PC-9 (cell line): ENCODE results near the gene MYH6. TPM values are rescaled to one million over a fixed set of nuclear protein-coding genes. Genes with fewer than 3 reads are reported as not detected.

Source experiments
- BruUV-seq: library from RNA; stranded (reverse); fragments of 400-500 nt; replicated peaks from 2 replicates; lab custom pipeline; 2021; lab: Mats Ljungman, UMichigan
- CTCF ChIA-PET: fragments of 300-600 bp; sonication (Branson Sonifier 250); formaldehyde crosslinking; loops from one replicate; lab custom pipeline; 2022; ENCODE audit warnings: antibody characterized with exemption; lab: Charles Lee
- POLR2A ChIA-PET: fragments of 300-600 bp; sonication (Branson Sonifier 250); formaldehyde crosslinking; loops from one replicate; lab custom pipeline; 2022; ENCODE audit warnings: antibody characterized with exemption; ENCODE audit not compliant: unreplicated experiment; lab: Charles Lee
- DNase-seq, 2 experiments: peaks; one replicate each; pipeline versions ENCODE4 v3.0.0 to v3.0.0-alpha.2; 2015 to 2022; ENCODE audit warnings: mixed read lengths in 1 of 2
- H2AFZ ChIP-seq: fragments of 200-600 bp; sonication (generic); 2 replicates; pipeline ENCODE4 v1.8.1; 2017; ENCODE audit warnings: antibody characterized with exemption
- H3F3A ChIP-seq: fragments of 200-600 bp; sonication (generic); 2 replicates; pipeline ENCODE4 v1.8.1; 2017; ENCODE audit warnings: antibody characterized with exemption, mild to moderate bottlenecking, low read depth; ENCODE audit not compliant: insufficient read depth
- H3K27ac ChIP-seq: fragments of 200-600 bp; sonication (generic); 2 replicates; pipeline ENCODE4 v1.6.1; 2016; ENCODE audit warnings: mixed run types
- H3K27me3 ChIP-seq: fragments of 200-600 bp; sonication (generic); 2 replicates; pipeline ENCODE4 v1.6.1; 2016; ENCODE audit warnings: low read depth, mixed run types; ENCODE audit not compliant: insufficient read depth
- H3K36me3 ChIP-seq: fragments of 200-600 bp; sonication (generic); 2 replicates; pipeline ENCODE4 v1.6.1; 2016; ENCODE audit warnings: low read depth, mixed run types
- H3K4me1 ChIP-seq: fragments of 200-600 bp; sonication (generic); replicated peaks from 2 replicates; pipeline ENCODE4 v1.6.1; 2016; ENCODE audit warnings: mixed run types; ENCODE audit not compliant: insufficient read depth
- H3K4me2 ChIP-seq: fragments of 200-600 bp; sonication (generic); 2 replicates; pipeline ENCODE4 v1.6.1; 2017; ENCODE audit warnings: mixed run types
- H3K4me3 ChIP-seq: fragments of 200-600 bp; sonication (generic); 2 replicates; pipeline ENCODE4 v1.6.1; 2016; ENCODE audit warnings: mixed run types
- H3K79me2 ChIP-seq: fragments of 200-600 bp; sonication (generic); 2 replicates; pipeline ENCODE4 v1.6.1; 2017; ENCODE audit warnings: low read depth, mixed run types
- H3K9me2 ChIP-seq: fragments of 200-600 bp; sonication (generic); 2 replicates; pipeline ENCODE4 v1.8.1; 2017; ENCODE audit warnings: mild to moderate bottlenecking; ENCODE audit not compliant: insufficient read depth
- H3K9me3 ChIP-seq: fragments of 200-600 bp; sonication (generic); 2 replicates; pipeline ENCODE4 v1.8.1; 2016; ENCODE audit warnings: low read depth; ENCODE audit not compliant: insufficient read depth
- H4K20me1 ChIP-seq: fragments of 200-600 bp; sonication (generic); 2 replicates; pipeline ENCODE4 v1.8.1; 2017; ENCODE audit not compliant: insufficient read depth
- CTCF ChIP-seq: fragments of 200-600 bp; sonication (generic); conservative IDR thresholded peaks from 2 replicates; pipeline ENCODE4 v1.6.1; 2017; ENCODE audit warnings: mixed run types, antibody characterized with exemption, mild to moderate bottlenecking, moderate library complexity
- EZH2 ChIP-seq: fragments of 200-600 bp; sonication (generic); IDR thresholded peaks from 2 replicates; pipeline ENCODE4 v1.8.0; 2017; ENCODE audit warnings: antibody characterized with exemption, low read depth
- intact Hi-C: fragments of 100-400 bp; cut with micrococcal nuclease; formaldehyde crosslinking; loops from one replicate; pipeline ENCODE4 v1.10.0; 2022; ENCODE audit not compliant: unreplicated experiment
- total RNA-seq: library from RNA; stranded (reverse); gene quantifications from 2 replicates; pipeline ENCODE4 v1.2.3, GENCODE V29; 2021

Gene MYH6
- total RNA-seq, 1 experiment from 2014 or later, result not detected

- Histone ChIP-seq H3K36me3 (no peaks in the 10 kb centered on the region), H3K4me1 (no peaks in the 10 kb centered on the region), H3K79me2 (no peaks in the 10 kb centered on the region), H3K27ac (no peak overlapping the region), H3F3A (no peaks in the 10 kb centered on the region), H3K4me3 (no peak overlapping the region), H3K9me2 (no peaks in the 10 kb centered on the region), H3K4me2 (no peak overlapping the region), H4K20me1 (no peaks in the 10 kb centered on the region), H3K9me3 (no peaks in the 10 kb centered on the region), H2AFZ (no peak overlapping the region), H3K27me3 (peaks cover 66% of the 10 kb centered on the region)
- BruUV-seq, result no TSS peak
- TF ChIP-seq CTCF (no peak), EZH2 (no peak)
- POLR2A ChIA-PET, result no interaction called here
- intact Hi-C loops, result no loop called here
- CTCF ChIA-PET, result no interaction called here
- no peak for DNase-seq
Measured at GRCh38 chr14:23356662-23357061, 51.4 kb downstream of the MYH6 start.

GRCh38 chr14:23355871-23356435 is 52.1 kb downstream of the MYH6 start:
- Histone ChIP-seq H3K4me2 (no peak overlapping the region), H3F3A (no peaks in the 10 kb centered on the region), H3K27me3 (peaks cover 65% of the 10 kb centered on the region), H3K4me3 (no peak overlapping the region), H2AFZ (no peak overlapping the region), H3K36me3 (no peaks in the 10 kb centered on the region), H3K9me2 (no peaks in the 10 kb centered on the region), H3K27ac (no peak overlapping the region), H4K20me1 (no peaks in the 10 kb centered on the region), H3K9me3 (no peaks in the 10 kb centered on the region), H3K4me1 (no peaks in the 10 kb centered on the region), H3K79me2 (no peaks in the 10 kb centered on the region)
- intact Hi-C loops, result no loop called here
- POLR2A ChIA-PET, result no interaction called here
- TF ChIP-seq CTCF, result no peak
- TF ChIP-seq EZH2, result no peak
- BruUV-seq, result no TSS peak
- DNase-seq, result no peak
- CTCF ChIA-PET, result no interaction called here

DNA sequence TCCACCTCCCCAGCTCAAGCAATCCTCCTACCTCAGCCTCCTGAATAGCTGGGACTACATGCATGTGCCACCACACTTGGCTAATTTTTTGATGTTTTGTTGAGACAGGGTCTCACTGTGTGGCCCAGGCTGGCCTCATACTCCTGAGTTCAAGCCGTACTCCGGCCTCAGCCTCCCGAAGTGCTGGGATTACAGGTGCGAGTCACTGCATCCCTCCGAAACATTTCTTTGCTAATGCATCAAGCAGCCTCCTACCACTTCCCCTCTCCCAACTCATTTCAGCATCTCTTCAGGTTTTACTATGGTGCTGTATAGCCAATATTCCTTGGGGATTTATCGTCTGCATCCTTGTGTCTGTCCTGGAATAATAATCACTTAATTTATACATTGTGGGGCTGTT is 53.1 kb downstream of the MYH6 start:
- H3K79me2 ChIP-seq, result no peaks in the 10 kb centered on the region
- no peak for DNase-seq
- no peak overlapping the region for H3K4me3 ChIP-seq
- CTCF ChIA-PET, result no interaction called here
- no peaks in the 10 kb centered on the region for H3F3A ChIP-seq
- no peak overlapping the region for H3K4me2 ChIP-seq
- no peak overlapping the region for H2AFZ ChIP-seq
- no peaks in the 10 kb centered on the region for H4K20me1 ChIP-seq
- H3K27ac ChIP-seq, result no peak overlapping the region
- no peak for TF ChIP-seq CTCF
- no peak for TF ChIP-seq EZH2
- no peaks in the 10 kb centered on the region for H3K4me1 ChIP-seq
- peaks cover 73% of the 10 kb centered on the region for H3K27me3 ChIP-seq
- no TSS peak for BruUV-seq
- H3K9me3 ChIP-seq, result no peaks in the 10 kb centered on the region
- POLR2A ChIA-PET, result no interaction called here
- intact Hi-C loops, result no loop called here
- no peaks in the 10 kb centered on the region for H3K36me3 ChIP-seq
- H3K9me2 ChIP-seq, result no peaks in the 10 kb centered on the region
